Karpas-422 (cell line): Measurements from ENCODE around the gene VCL. TPM values are rescaled to one million over a fixed set of nuclear protein-coding genes. Genes with fewer than 3 reads are reported as not detected.

Experiments used
- DNase-seq: peaks from one replicate; pipeline ENCODE4 v3.0.0-alpha.2; 2015
- H2AFZ ChIP-seq: fragments of 200-600 bp; sonication (generic); 2 replicates; pipeline ENCODE4 v1.6.1; 2014; ENCODE audit warnings: antibody characterized with exemption, low read length, mixed read lengths
- H3K27ac ChIP-seq: fragments of 200-600 bp; sonication (generic); 2 replicates; pipeline ENCODE4 v1.5.1; 2014; ENCODE audit warnings: mild to moderate bottlenecking, low read length, moderate library complexity
- H3K27me3 ChIP-seq: fragments of 200-600 bp; sonication (generic); 2 replicates; pipeline ENCODE4 v1.6.1; 2014; ENCODE audit warnings: low read length, mixed read lengths
- H3K36me3 ChIP-seq: fragments of 200-600 bp; sonication (generic); 2 replicates; pipeline ENCODE4 v1.6.1; 2014; ENCODE audit warnings: low read length, mixed read lengths; ENCODE audit not compliant: insufficient read depth
- H3K4me1 ChIP-seq: fragments of 200-600 bp; sonication (generic); 2 replicates; pipeline ENCODE4 v1.6.1; 2014; ENCODE audit warnings: mild to moderate bottlenecking, low read length, mixed read lengths
- H3K4me2 ChIP-seq: fragments of 200-600 bp; sonication (generic); 2 replicates; pipeline ENCODE4 v1.6.1; 2014; ENCODE audit warnings: low read length, low read depth, mild to moderate bottlenecking; ENCODE audit not compliant: poor library complexity, severe bottlenecking
- H3K4me3 ChIP-seq: fragments of 200-600 bp; sonication (generic); 2 replicates; pipeline ENCODE4 v1.5.1; 2014; ENCODE audit warnings: mild to moderate bottlenecking, antibody characterized with exemption, low read length, mixed read lengths
- H3K79me2 ChIP-seq: fragments of 200-600 bp; sonication (generic); 2 replicates; pipeline ENCODE4 v1.6.1; 2014; ENCODE audit warnings: mild to moderate bottlenecking, low read length, mixed read lengths
- H3K9ac ChIP-seq: fragments of 200-600 bp; sonication (generic); 2 replicates; pipeline ENCODE4 v1.6.0; 2014; ENCODE audit warnings: low read length
- H3K9me2 ChIP-seq: fragments of 200-600 bp; sonication (generic), shearing (Covaris generic); replicated peaks from 2 replicates; pipeline ENCODE4 v1.6.0; 2014; ENCODE audit warnings: mild to moderate bottlenecking, low read length, moderate library complexity; ENCODE audit not compliant: insufficient read depth
- H3K9me3 ChIP-seq: fragments of 300-700, 200-600 bp; sonication (generic); 2 replicates; pipeline ENCODE4 v1.6.1; 2014; ENCODE audit warnings: low read length, mixed read lengths
- H4K20me1 ChIP-seq: fragments of 200-600 bp; sonication (generic); 2 replicates; pipeline ENCODE4 v1.6.1; 2014; ENCODE audit warnings: mild to moderate bottlenecking, antibody characterized with exemption, low read length, low read depth; ENCODE audit not compliant: insufficient read depth
- total RNA-seq: library from RNA; depleted of rRNA; stranded (reverse); fragments of >200 nt; shearing (Covaris generic); gene quantifications from 2 replicates; pipeline ENCODE4 v1.2.3, GENCODE V29; 2014; ENCODE audit warnings: low replicate concordance

Gene VCL
- total RNA-seq, 1 experiment from 2014 or later = 37.6 TPM

- Histone ChIP-seq H3K9ac (no peak overlapping the region), H3K27ac (no peak overlapping the region), H3K36me3 (no peaks in the 10 kb centered on the region), H2AFZ (no peak overlapping the region), H4K20me1 (no peaks in the 10 kb centered on the region), H3K4me2 (no peak overlapping the region), H3K9me3 (no peaks in the 10 kb centered on the region), H3K79me2 (peaks cover 46% of the 10 kb centered on the region), H3K4me3 (no peak overlapping the region), H3K9me2 (no peaks in the 10 kb centered on the region), H3K27me3 (no peaks in the 10 kb centered on the region), H3K4me1 (peaks cover 23% of the 10 kb centered on the region)
- DNase-seq = no peak
Observed at GRCh38 chr10:74153676-74154075, 155.8 kb downstream of the VCL start.

DNA sequence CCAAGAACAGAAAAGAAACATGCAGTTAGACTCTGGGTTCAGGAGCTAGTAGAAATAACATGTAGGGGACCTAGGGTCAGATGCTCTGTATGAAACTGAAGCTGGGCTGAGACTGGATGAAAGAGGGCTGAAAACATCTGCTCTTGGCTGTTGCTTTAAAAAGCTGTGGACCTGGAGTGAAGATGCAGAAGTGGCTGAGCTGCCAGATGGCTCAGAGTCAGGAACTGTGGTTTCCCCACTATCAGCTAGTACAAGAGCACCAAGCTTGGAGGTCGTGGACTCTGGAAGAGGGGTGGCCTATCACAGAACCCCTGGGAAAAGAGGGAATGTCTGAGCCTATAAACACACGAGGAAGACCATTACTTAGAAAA is 159.0 kb downstream of the VCL start:
- Histone ChIP-seq H3K9ac (no peak overlapping the region), H3K4me1 (peaks cover 16% of the 10 kb centered on the region), H3K9me2 (no peaks in the 10 kb centered on the region), H2AFZ (no peak overlapping the region), H3K27me3 (no peaks in the 10 kb centered on the region), H3K4me3 (no peak overlapping the region), H4K20me1 (no peaks in the 10 kb centered on the region), H3K79me2 (peaks cover 21% of the 10 kb centered on the region), H3K27ac (no peak overlapping the region), H3K9me3 (no peaks in the 10 kb centered on the region), H3K36me3 (no peaks in the 10 kb centered on the region), H3K4me2 (no peak overlapping the region)
- no peak for DNase-seq

DNA sequence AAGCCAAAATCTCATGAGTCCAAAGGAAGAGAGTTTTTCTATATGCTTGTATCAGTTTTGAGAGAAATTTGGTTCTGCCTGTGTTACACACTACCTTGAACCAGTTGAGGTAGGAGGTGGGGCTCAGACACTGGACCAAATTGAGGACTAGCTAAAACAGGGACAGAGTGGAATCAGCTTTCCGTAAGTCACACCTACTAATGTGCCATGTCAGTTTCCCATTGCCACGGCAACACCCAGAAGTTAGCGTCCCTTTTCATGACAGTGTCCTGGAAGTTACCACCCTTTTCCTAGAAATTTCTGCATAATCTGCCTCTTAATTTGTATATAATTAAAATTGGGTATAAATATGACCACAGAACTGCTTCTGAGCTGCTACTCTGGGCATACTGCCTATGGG is 162.1 kb downstream of the VCL start:
- no peaks in the 10 kb centered on the region for H3K36me3 ChIP-seq
- H3K4me2 ChIP-seq = no peak overlapping the region
- no peak overlapping the region for H3K27ac ChIP-seq
- no peak overlapping the region for H3K4me3 ChIP-seq
- 0 out of 2 replicates have a peak, but pooled peaks cover 1% of the 10 kb centered on the region for H3K27me3 ChIP-seq
- DNase-seq = no peak
- H3K79me2 ChIP-seq = peaks cover 4% of the 10 kb centered on the region; the same call in 1 of the 2 replicates
- no peaks in the 10 kb centered on the region for H3K9me3 ChIP-seq
- peaks cover 8% of the 10 kb centered on the region for H3K4me1 ChIP-seq
- no peak overlapping the region for H2AFZ ChIP-seq
- H3K9ac ChIP-seq = no peak overlapping the region
- no peaks in the 10 kb centered on the region for H3K9me2 ChIP-seq
- 0 out of 2 replicates have a peak, but pooled peaks cover 14% of the 10 kb centered on the region for H4K20me1 ChIP-seq

DNA sequence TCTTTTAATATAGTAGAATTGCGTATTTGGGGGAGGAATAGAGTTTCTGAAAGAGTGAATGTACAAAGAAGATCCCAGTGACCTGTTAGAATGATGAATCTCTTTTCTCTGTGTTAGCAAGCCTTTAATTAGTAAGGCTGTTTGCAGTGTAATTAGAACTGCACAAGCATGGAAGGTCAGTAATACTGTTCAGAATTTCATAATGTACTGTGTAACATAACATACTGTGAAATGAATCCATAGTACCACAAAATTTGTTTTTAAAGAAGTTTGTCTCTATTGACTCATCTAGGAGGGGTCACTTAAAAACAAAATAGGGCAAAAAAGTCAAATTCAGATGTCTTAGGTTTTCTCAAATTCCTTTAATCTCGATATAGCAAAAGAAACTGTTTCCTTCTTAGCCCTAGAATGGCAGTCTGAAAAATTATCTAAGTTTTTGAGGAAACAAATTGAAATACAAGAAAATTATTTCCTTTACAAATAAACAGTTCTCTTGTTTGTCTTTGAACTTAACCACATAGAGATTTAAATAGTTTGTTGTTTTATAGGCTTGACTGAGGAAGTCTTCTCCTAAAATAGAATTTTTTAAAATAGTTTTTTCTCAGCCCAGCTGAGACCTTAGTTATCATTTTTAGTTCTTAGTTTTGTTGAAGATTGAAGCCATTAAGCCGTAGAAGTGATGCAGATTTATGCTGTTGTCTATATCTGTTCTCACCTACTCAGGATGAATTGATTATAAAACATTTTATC is 165.6 kb downstream of the VCL start:
- Histone ChIP-seq H3K79me2 (peaks cover 9% of the 10 kb centered on the region; the same call in 1 of the 2 replicates), H4K20me1 (peaks cover 28% of the 10 kb centered on the region), H3K9me2 (no peaks in the 10 kb centered on the region), H3K9ac (no peak overlapping the region), H3K27ac (no peak overlapping the region), H3K4me2 (no peak overlapping the region), H2AFZ (no peak overlapping the region), H3K4me1 (peaks cover 29% of the 10 kb centered on the region), H3K4me3 (no peak overlapping the region), H3K36me3 (no peaks in the 10 kb centered on the region), H3K9me3 (no peaks in the 10 kb centered on the region), H3K27me3 (0 out of 2 replicates have a peak, but pooled peaks cover 2% of the 10 kb centered on the region)
- no peak for DNase-seq

GRCh38 chr10:74164716-74165529 is 167.0 kb downstream of the VCL start:
- no peaks in the 10 kb centered on the region for H3K9me2 ChIP-seq
- H3K79me2 ChIP-seq = peaks cover 9% of the 10 kb centered on the region; the same call in 1 of the 2 replicates
- H3K27me3 ChIP-seq = 0 out of 2 replicates have a peak, but pooled peaks cover 2% of the 10 kb centered on the region
- no peak overlapping the region for H3K9ac ChIP-seq
- H3K4me2 ChIP-seq = no peak overlapping the region
- peaks cover 28% of the 10 kb centered on the region for H4K20me1 ChIP-seq
- H3K4me3 ChIP-seq = no peak overlapping the region
- H2AFZ ChIP-seq = no peak overlapping the region
- H3K9me3 ChIP-seq = no peaks in the 10 kb centered on the region
- no peak for DNase-seq
- no peaks in the 10 kb centered on the region for H3K36me3 ChIP-seq
- H3K4me1 ChIP-seq = peaks cover 40% of the 10 kb centered on the region
- no peak overlapping the region for H3K27ac ChIP-seq

DNA sequence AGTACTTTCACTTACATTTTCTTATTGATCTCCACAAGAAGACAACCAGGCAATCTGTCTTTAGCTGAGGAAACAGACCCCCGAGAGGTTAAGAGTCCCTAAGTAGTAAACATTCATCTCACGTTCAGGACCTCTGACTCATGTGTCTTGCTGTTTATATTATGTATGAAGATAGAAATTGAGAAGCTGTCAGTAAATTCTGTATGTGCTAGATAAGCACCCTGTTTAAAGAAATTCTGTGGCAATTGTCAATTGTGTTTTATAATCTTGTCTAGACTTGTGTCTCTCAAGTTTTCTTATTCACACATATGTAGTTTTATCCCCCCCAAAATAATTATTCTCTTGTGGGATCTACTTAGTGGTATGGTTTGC is 167.6 kb downstream of the VCL start:
- H3K4me3 ChIP-seq = no peak overlapping the region
- 0 out of 2 replicates have a peak, but pooled peaks cover 2% of the 10 kb centered on the region for H3K27me3 ChIP-seq
- no peak overlapping the region for H3K9ac ChIP-seq
- H3K27ac ChIP-seq = no peak overlapping the region
- H3K79me2 ChIP-seq = peaks cover 9% of the 10 kb centered on the region; the same call in 1 of the 2 replicates
- H2AFZ ChIP-seq = no peak overlapping the region
- H3K4me2 ChIP-seq = no peak overlapping the region
- no peaks in the 10 kb centered on the region for H3K9me2 ChIP-seq
- no peaks in the 10 kb centered on the region for H3K9me3 ChIP-seq
- H3K36me3 ChIP-seq = no peaks in the 10 kb centered on the region
- H4K20me1 ChIP-seq = peaks cover 28% of the 10 kb centered on the region
- no peak for DNase-seq
- H3K4me1 ChIP-seq = peaks cover 40% of the 10 kb centered on the region

DNA sequence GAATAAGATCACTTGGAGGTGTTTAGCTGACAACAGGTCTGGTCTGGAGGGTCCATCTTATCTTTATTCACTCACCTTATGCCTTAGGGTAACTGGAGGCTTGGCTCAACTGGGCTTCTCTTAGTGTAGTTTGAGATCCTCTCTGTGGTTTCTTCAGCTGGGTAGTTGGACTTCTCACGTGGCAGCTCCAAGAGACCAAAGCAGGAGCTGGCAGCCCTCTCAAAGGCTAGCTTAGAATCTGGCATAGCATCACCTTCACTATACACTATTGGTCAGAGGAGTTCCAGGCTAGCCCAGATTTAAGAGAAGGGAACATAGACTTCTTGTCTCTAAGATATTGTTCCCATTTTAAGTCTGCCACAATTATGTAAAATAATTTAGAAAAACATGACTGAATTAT is 169.5 kb downstream of the VCL start:
- H3K9ac ChIP-seq = no peak overlapping the region
- no peak overlapping the region for H3K4me3 ChIP-seq
- peaks cover 28% of the 10 kb centered on the region for H4K20me1 ChIP-seq
- H3K4me1 ChIP-seq = peaks cover 50% of the 10 kb centered on the region
- no peak overlapping the region for H3K27ac ChIP-seq
- H3K36me3 ChIP-seq = no peaks in the 10 kb centered on the region
- no peaks in the 10 kb centered on the region for H3K9me2 ChIP-seq
- H3K4me2 ChIP-seq = no peak overlapping the region
- no peaks in the 10 kb centered on the region for H3K9me3 ChIP-seq
- 0 out of 2 replicates have a peak, but pooled peaks cover 2% of the 10 kb centered on the region for H3K27me3 ChIP-seq
- H3K79me2 ChIP-seq = peaks cover 9% of the 10 kb centered on the region; the same call in 1 of the 2 replicates
- DNase-seq = no peak
- H2AFZ ChIP-seq = no peak overlapping the region
